ENCODE measurements around the gene MAP2K5.

MAP2K5 gene

GRCh38 chr15:67674983-67675382 is 132.5 kb downstream of the MAP2K5 start:
- TF ChIP-seq ZFX (IDR thresholded peaks at IDR 0.05) (no peak), CTCF (conservative IDR thresholded peaks at IDR 0.05) (no peak)

GRCh38 chr15:67678089-67678488 is 135.6 kb downstream of the MAP2K5 start:
- TF ChIP-seq ZFX (IDR thresholded peaks at IDR 0.05) = no peak
- TF ChIP-seq CTCF (conservative IDR thresholded peaks at IDR 0.05) = no peak

More at GRCh38 chr15:67674983-67675382, 132.5 kb downstream of the MAP2K5 start:
- H3K27ac ChIP-seq = no peak overlapping the region

GRCh38 chr15:67678993-67679392 is 136.5 kb downstream of the MAP2K5 start:
- TF ChIP-seq CTCF (conservative IDR thresholded peaks at IDR 0.05) (no peak), ZFX (IDR thresholded peaks at IDR 0.05) (no peak)
- H3K27ac ChIP-seq = no peak overlapping the region

More at GRCh38 chr15:67678089-67678488, 135.6 kb downstream of the MAP2K5 start:
- no peak overlapping the region for H3K27ac ChIP-seq

DNA sequence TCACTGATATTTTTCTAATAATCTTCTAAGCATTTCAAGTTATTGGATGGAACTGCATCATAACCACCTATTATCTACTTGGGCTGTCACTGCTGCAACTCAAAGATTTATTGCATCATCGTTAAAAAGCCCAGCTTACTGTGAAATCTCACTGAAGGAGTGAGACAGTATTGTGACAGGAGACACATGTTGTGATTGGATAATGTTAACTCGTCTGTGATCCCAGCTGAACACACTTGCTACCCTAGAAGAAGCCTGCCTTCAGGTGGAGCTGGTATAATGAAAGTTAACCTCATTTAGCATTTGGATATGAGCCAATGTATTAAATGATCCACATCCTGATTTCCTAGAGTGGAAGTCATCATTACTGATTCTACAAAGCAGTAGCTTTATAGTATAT is 138.1 kb downstream of the MAP2K5 start:
- TF ChIP-seq CTCF (conservative IDR thresholded peaks at IDR 0.05) (no peak), ZFX (IDR thresholded peaks at IDR 0.05) (no peak)
- H3K27ac ChIP-seq = no peak overlapping the region

GRCh38 chr15:67685008-67685599 is 142.6 kb downstream of the MAP2K5 start:
- TF ChIP-seq ZFX (IDR thresholded peaks at IDR 0.05) = no peak
- no peak for TF ChIP-seq CTCF (conservative IDR thresholded peaks at IDR 0.05)
- no peak overlapping the region for H3K27ac ChIP-seq

GRCh38 chr15:67685716-67686115 is 143.2 kb downstream of the MAP2K5 start:
- TF ChIP-seq ZFX (IDR thresholded peaks at IDR 0.05) (no peak), CTCF (conservative IDR thresholded peaks at IDR 0.05) (no peak)
- no peak overlapping the region for H3K27ac ChIP-seq

DNA sequence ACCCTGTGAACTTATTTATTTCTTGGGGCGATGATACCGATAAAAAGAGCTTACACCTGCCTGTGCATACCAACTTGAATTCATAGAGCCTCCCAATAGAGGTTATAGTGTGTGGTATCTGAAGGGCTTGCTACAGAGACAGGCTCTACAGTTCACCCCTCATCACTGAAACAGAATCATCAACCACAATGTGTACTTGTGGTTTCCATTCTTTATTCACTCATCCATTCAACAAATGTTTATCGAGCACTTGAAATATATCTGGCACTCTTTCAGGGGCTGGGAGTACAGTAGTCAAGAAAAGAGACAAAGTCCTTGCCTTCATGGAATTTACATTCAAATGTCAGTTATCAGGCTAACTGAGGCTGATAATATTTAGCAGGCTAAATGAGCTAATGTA is 148.4 kb downstream of the MAP2K5 start:
- H3K27ac ChIP-seq = no peak overlapping the region
- TF ChIP-seq ZFX (IDR thresholded peaks at IDR 0.05) (no peak), CTCF (conservative IDR thresholded peaks at IDR 0.05) (no peak)
